Stimulated activated effector memory CD8-positive, alpha-beta T cell treated with anti-CD3 and anti-CD28 coated beads, Interleukin-12 subunit alpha, Interleukin-12 subunit beta, amount 100 ng/mL, for 72 hours (primary cell): ENCODE measurements around the gene MAFB.
A peak's percentile ranks its signal among the peaks of the same experiment; 100 is the strongest.

ENCODE experiments used
- ATAC-seq: fragments of 150-1000 bp; cut with Tn5 transposase; 2 replicates; pipeline ENCODE4 v1.10.0; 2021
- DNase-seq, 2 donors: peaks; one replicate each; pipeline ENCODE4 v3.0.0; 2021 to 2022; ENCODE audit warnings: low spot score in 2 of 2
- H3K27ac Mint-ChIP-seq: one replicate; pipeline ENCODE4 v1.8.0; 2022; ENCODE audit warnings: mild to moderate bottlenecking, mixed read lengths
- H3K36me3 Mint-ChIP-seq: one replicate; pipeline ENCODE4 v1.8.0; 2022; ENCODE audit warnings: mild to moderate bottlenecking, mixed read lengths
- H3K4me1 Mint-ChIP-seq: one replicate; pipeline ENCODE4 v1.8.0; 2022; ENCODE audit warnings: mixed read lengths
- H3K4me3 Mint-ChIP-seq: one replicate; pipeline ENCODE4 v1.8.0; 2022; ENCODE audit warnings: mild to moderate bottlenecking, mixed read lengths
- H3K9me3 Mint-ChIP-seq: one replicate; pipeline ENCODE4 v1.8.0; 2022; ENCODE audit warnings: mixed read lengths

The MAFB gene

GRCh38 chr20:40640667-40641066 lies 48.4 kb downstream of the MAFB start:
- Mint-ChIP-seq H3K9me3 (no peaks in the 10 kb centered on the region), H3K4me3 (no peak overlapping the region), H3K4me1 (no peaks in the 10 kb centered on the region), H3K27ac (no peak overlapping the region), H3K36me3 (no peaks in the 10 kb centered on the region)
- DNase-seq (no peak), ATAC-seq (no peak)

GRCh38 chr20:40639676-40640355 lies 49.2 kb downstream of the MAFB start:
- DNase-seq = no peak
- Mint-ChIP-seq H3K36me3 (no peaks in the 10 kb centered on the region), H3K4me1 (no peaks in the 10 kb centered on the region), H3K4me3 (no peak overlapping the region), H3K27ac (no peak overlapping the region), H3K9me3 (no peaks in the 10 kb centered on the region)
- ATAC-seq = no peak

- no peaks in the 10 kb centered on the region for H3K4me1 Mint-ChIP-seq
- H3K9me3 Mint-ChIP-seq = no peaks in the 10 kb centered on the region
- no peak for ATAC-seq
- H3K4me3 Mint-ChIP-seq = no peak overlapping the region
- H3K36me3 Mint-ChIP-seq = no peaks in the 10 kb centered on the region
- DNase-seq = no peak
- H3K27ac Mint-ChIP-seq = no peak overlapping the region
Measured at GRCh38 chr20:40639132-40639531, 49.9 kb downstream of the MAFB start.

GRCh38 chr20:40638414-40638813 lies 50.6 kb downstream of the MAFB start:
- no peak for DNase-seq
- Mint-ChIP-seq H3K4me1 (no peaks in the 10 kb centered on the region), H3K4me3 (no peak overlapping the region), H3K36me3 (no peaks in the 10 kb centered on the region), H3K9me3 (no peaks in the 10 kb centered on the region), H3K27ac (no peak overlapping the region)
- ATAC-seq = no peak

GRCh38 chr20:40637176-40637575 lies 51.9 kb downstream of the MAFB start:
- DNase-seq (peak in 1 of 2 donors; percentile 23), ATAC-seq (no peak)
- Mint-ChIP-seq H3K4me3 (no peak overlapping the region), H3K27ac (no peak overlapping the region), H3K36me3 (no peaks in the 10 kb centered on the region), H3K4me1 (no peaks in the 10 kb centered on the region), H3K9me3 (no peaks in the 10 kb centered on the region)

GRCh38 chr20:40636486-40636885 lies 52.5 kb downstream of the MAFB start:
- no peaks in the 10 kb centered on the region for H3K36me3 Mint-ChIP-seq
- ATAC-seq (peak; percentile 17), DNase-seq (peak in 1 of 2 donors; percentile 15)
- no peaks in the 10 kb centered on the region for H3K4me1 Mint-ChIP-seq
- no peak overlapping the region for H3K27ac Mint-ChIP-seq
- H3K4me3 Mint-ChIP-seq = no peak overlapping the region
- no peaks in the 10 kb centered on the region for H3K9me3 Mint-ChIP-seq

- Mint-ChIP-seq H3K36me3 (no peaks in the 10 kb centered on the region), H3K4me1 (no peaks in the 10 kb centered on the region), H3K27ac (no peak overlapping the region), H3K4me3 (no peak overlapping the region), H3K9me3 (no peaks in the 10 kb centered on the region)
- ATAC-seq (no peak), DNase-seq (peak in 1 of 2 donors; percentile 28)
Measured at GRCh38 chr20:40635971-40636370, 53.1 kb downstream of the MAFB start.
